SK-N-SH (cell line): ENCODE results near the gene MRPS26. TPM values are rescaled to one million over a fixed set of nuclear protein-coding genes. Genes with fewer than 3 reads are reported as not detected.
A peak's percentile ranks its signal among the peaks of the same experiment; 100 is the strongest.

Experiments used
- CTCF ChIA-PET: fragments of 300-600, 350-600 bp; formaldehyde crosslinking; extraction: SDS; loops from one replicate; lab custom pipeline; 2021; lab: Yijun Ruan, JAX
- POLR2A ChIA-PET: fragments of 350-600 bp; sonication (Branson Sonifier 250); formaldehyde crosslinking; extraction: SDS; loops from one replicate; lab custom pipeline; 2020; ENCODE audit warnings: antibody characterized with exemption, inconsistent platforms; lab: Yijun Ruan, JAX
- DNase-seq: peaks from one replicate; pipeline ENCODE4 v3.0.0; 2012
- H2AFZ ChIP-seq: fragments of 200-600 bp; sonication (generic); 2 replicates; pipeline ENCODE4 v1.8.1; 2016; ENCODE audit warnings: antibody characterized with exemption, mild to moderate bottlenecking, low read depth
- H3F3A ChIP-seq: fragments of 200-600 bp; sonication (generic); replicated peaks from 2 replicates; pipeline ENCODE3; 2016; ENCODE audit warnings: antibody characterized with exemption, mild to moderate bottlenecking; ENCODE audit not compliant: insufficient read depth
- H3K27ac ChIP-seq, 2 experiments: fragments of 200-500 bp in 1 of 2; fragments of 200-600 bp in 1 of 2; sonication (Bioruptor generic) in 1 of 2; sonication (generic), shearing (Covaris generic) in 1 of 2; 2 replicates each; pipeline versions ENCODE4 v1.5.1 to v1.6.1; 2014 to 2016; ENCODE audit warnings: low read depth in 2 of 2, inconsistent platforms in 1 of 2, low read length in 1 of 2, mild to moderate bottlenecking in 1 of 2, mixed read lengths in 1 of 2
- H3K27me3 ChIP-seq: fragments of 200-600 bp; sonication (generic), shearing (Covaris generic); 2 replicates; pipeline ENCODE4 v1.6.1; 2016; ENCODE audit warnings: mixed run types; ENCODE audit not compliant: insufficient read depth
- H3K36me3 ChIP-seq, 2 experiments: fragments of 200-500 bp in 1 of 2; fragments of 200-600 bp in 1 of 2; sonication (Bioruptor generic) in 1 of 2; sonication (generic) in 1 of 2; replicated peaks in 1 of 2; 2 replicates each; pipeline versions ENCODE3 to v1.5.1; 2014 to 2016; ENCODE audit warnings: low read length in 1 of 2, mild to moderate bottlenecking in 1 of 2; ENCODE audit not compliant: insufficient read depth in 2 of 2, control insufficient read depth in 1 of 2
- H3K4me1 ChIP-seq, 2 experiments: fragments of 200-500 bp in 1 of 2; fragments of 200-600 bp in 1 of 2; sonication (Bioruptor generic) in 1 of 2; sonication (generic), shearing (Covaris generic) in 1 of 2; 2 replicates each; pipeline versions ENCODE4 v1.5.1 to v1.6.1; 2014 to 2016; ENCODE audit warnings: low read depth in 1 of 2, low read length in 1 of 2, mixed run types in 1 of 2; ENCODE audit not compliant: insufficient read depth in 2 of 2, control insufficient read depth in 1 of 2
- H3K4me2 ChIP-seq: fragments of 200-600 bp; sonication (generic), shearing (Covaris generic); 2 replicates; pipeline ENCODE4 v1.6.1; 2017; ENCODE audit warnings: mixed run types
- H3K4me3 ChIP-seq, 2 experiments: fragments of 200-500 bp in 1 of 2; fragments of 200-600 bp in 1 of 2; sonication (Bioruptor generic) in 1 of 2; sonication (generic), shearing (Covaris generic) in 1 of 2; 2 replicates each; pipeline versions ENCODE4 v1.5.1 to v1.8.1; 2014 to 2016; ENCODE audit warnings: low read depth in 2 of 2, inconsistent platforms in 1 of 2, low read length in 1 of 2, mild to moderate bottlenecking in 1 of 2, mixed read lengths in 1 of 2, moderate library complexity in 1 of 2
- H3K79me2 ChIP-seq: fragments of 200-600 bp; sonication (generic); 2 replicates; pipeline ENCODE4 v1.8.1; 2017; ENCODE audit warnings: mild to moderate bottlenecking; ENCODE audit not compliant: insufficient read depth
- H3K9ac ChIP-seq: fragments of 200-600 bp; sonication (generic); 2 replicates; pipeline ENCODE4 v1.6.1; 2017; ENCODE audit warnings: mixed run types
- H3K9me2 ChIP-seq: fragments of 200-600 bp; sonication (generic); 2 replicates; pipeline ENCODE4 v1.6.1; 2017; ENCODE audit warnings: mixed run types
- H3K9me3 ChIP-seq: fragments of 200-600 bp; sonication (generic); 2 replicates; pipeline ENCODE4 v1.6.1; 2017; ENCODE audit warnings: mixed run types, mild to moderate bottlenecking, moderate library complexity
- H4K20me1 ChIP-seq: fragments of 200-600 bp; sonication (generic); 2 replicates; pipeline ENCODE4 v1.6.1; 2017; ENCODE audit warnings: mild to moderate bottlenecking, mixed run types; ENCODE audit not compliant: insufficient read depth
- EZH2phosphoT487 ChIP-seq: fragments of 200-600 bp; sonication (generic); IDR thresholded peaks from 2 replicates; pipeline ENCODE4 v1.6.1; 2017; ENCODE audit warnings: low read depth, mixed run types, mild to moderate bottlenecking, antibody characterized with exemption, moderate library complexity, borderline replicate concordance
- GABPA ChIP-seq: IDR thresholded peaks from 2 replicates; pipeline ENCODE4 v1.4.0; 2012; ENCODE audit warnings: low read depth, mild to moderate bottlenecking
- GATA2 ChIP-seq: sonication (generic); formaldehyde crosslinking; IDR thresholded peaks from 2 replicates; pipeline ENCODE4 v1.5.0; 2020; ENCODE audit warnings: mild to moderate bottlenecking, missing genetic modification reagents
- JUND ChIP-seq: IDR thresholded peaks from 2 replicates; pipeline ENCODE4 v1.4.0; 2012
- MAX ChIP-seq: IDR thresholded peaks from 2 replicates; pipeline ENCODE4 v1.4.0; 2012; ENCODE audit warnings: low read depth
- POLR2AphosphoS5 ChIP-seq: IDR thresholded peaks from 2 replicates; pipeline ENCODE4 v1.6.1; 2012; ENCODE audit warnings: low read depth, low read length
- RCOR1 ChIP-seq: fragments of 150-350 bp; IDR thresholded peaks from 2 replicates; pipeline ENCODE4 v1.6.1; 2017; ENCODE audit warnings: antibody characterized with exemption, low read length
- REST ChIP-seq: IDR thresholded peaks from 2 replicates; pipeline ENCODE4 v1.6.1; 2012; ENCODE audit warnings: mild to moderate bottlenecking, low read depth, low read length, moderate library complexity
- SMC3 ChIP-seq: IDR thresholded peaks from 2 replicates; pipeline ENCODE4 v1.6.1; 2012; ENCODE audit warnings: low read depth, low read length, improper control_type of control experiment
- YY1 ChIP-seq: IDR thresholded peaks from 2 replicates; pipeline ENCODE4 v1.4.0; 2012; ENCODE audit warnings: low read depth, mild to moderate bottlenecking
- ZBTB33 ChIP-seq: IDR thresholded peaks from 2 replicates; pipeline ENCODE4 v1.4.0; 2012; ENCODE audit warnings: low read depth, borderline replicate concordance
- polyA plus RNA-seq, 3 experiments: library from polyadenylated mRNA; depleted of rRNA; stranded (reverse); fragments of >200 nt; gene quantifications; 2 replicates each; pipeline ENCODE4 v1.2.3, GENCODE V29; 2012
- TF ChIP-seq, protein P1 (sequence below): fragments of 200-600 bp; sonication (generic); IDR thresholded peaks from 2 replicates; pipeline ENCODE4 v1.6.1; 2017; ENCODE audit warnings: antibody characterized with exemption, mild to moderate bottlenecking, moderate library complexity
- TF ChIP-seq, protein P2 (sequence below): fragments of 150-350 bp; IDR thresholded peaks from 2 replicates; pipeline ENCODE4 v1.6.1; 2017; ENCODE audit warnings: antibody characterized with exemption, low read length, low read depth, borderline replicate concordance

The MRPS26 gene
- polyA plus RNA-seq, 1 of the 3 experiments (the other 2 are of a cell fraction), result 152 TPM

- TF ChIP-seq ZBTB33 (peak; percentile 45; the same call in 1 of the 2 replicates), REST (peak; percentile 18; the same call in 1 of the 2 replicates), MAX (peak; percentile 85), GABPA (peak; percentile 81), YY1 (peak; percentile 67; the same call in 1 of the 2 replicates), SMC3 (no peak)
These were observed at the start of gene MRPS26 (continued) for GRCh38 chr20:3045816-3046676.

- ChIA-PET CTCF (no interaction called here), POLR2A (no interaction called here)
- no peak overlapping the region for H3K4me2 ChIP-seq
These were observed 47.1 kb upstream of the MRPS26 start for GRCh38 chr20:2998728-2999127.

More at GRCh38 chr20:2998728-2999127, 47.1 kb upstream of the MRPS26 start:
- no peak overlapping the region for H3K27ac ChIP-seq
- H3K4me1 ChIP-seq, result no peaks in the 10 kb centered on the region
- no peaks in the 10 kb centered on the region for H3K9me3 ChIP-seq
- no peaks in the 10 kb centered on the region for H3K79me2 ChIP-seq
- no peak overlapping the region for H3K9ac ChIP-seq
- no peak overlapping the region for H2AFZ ChIP-seq
- no peaks in the 10 kb centered on the region for H3K9me2 ChIP-seq
- H3K36me3 ChIP-seq, result peaks cover 17 to 27% of the 10 kb centered on the region in 2 experiments
- no peaks in the 10 kb centered on the region for H4K20me1 ChIP-seq
- H3K27me3 ChIP-seq, result no peaks in the 10 kb centered on the region
- TF ChIP-seq POLR2AphosphoS5 (no peak), GABPA (no peak), GATA2 (CRISPR knock-in tag) (no peak), JUND (no peak), EZH2phosphoT487 (no peak), RCOR1 (no peak)
- TF ChIP-seq, protein P1, sequence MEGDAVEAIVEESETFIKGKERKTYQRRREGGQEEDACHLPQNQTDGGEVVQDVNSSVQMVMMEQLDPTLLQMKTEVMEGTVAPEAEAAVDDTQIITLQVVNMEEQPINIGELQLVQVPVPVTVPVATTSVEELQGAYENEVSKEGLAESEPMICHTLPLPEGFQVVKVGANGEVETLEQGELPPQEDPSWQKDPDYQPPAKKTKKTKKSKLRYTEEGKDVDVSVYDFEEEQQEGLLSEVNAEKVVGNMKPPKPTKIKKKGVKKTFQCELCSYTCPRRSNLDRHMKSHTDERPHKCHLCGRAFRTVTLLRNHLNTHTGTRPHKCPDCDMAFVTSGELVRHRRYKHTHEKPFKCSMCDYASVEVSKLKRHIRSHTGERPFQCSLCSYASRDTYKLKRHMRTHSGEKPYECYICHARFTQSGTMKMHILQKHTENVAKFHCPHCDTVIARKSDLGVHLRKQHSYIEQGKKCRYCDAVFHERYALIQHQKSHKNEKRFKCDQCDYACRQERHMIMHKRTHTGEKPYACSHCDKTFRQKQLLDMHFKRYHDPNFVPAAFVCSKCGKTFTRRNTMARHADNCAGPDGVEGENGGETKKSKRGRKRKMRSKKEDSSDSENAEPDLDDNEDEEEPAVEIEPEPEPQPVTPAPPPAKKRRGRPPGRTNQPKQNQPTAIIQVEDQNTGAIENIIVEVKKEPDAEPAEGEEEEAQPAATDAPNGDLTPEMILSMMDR, result no peak
- TF ChIP-seq, protein P2, sequence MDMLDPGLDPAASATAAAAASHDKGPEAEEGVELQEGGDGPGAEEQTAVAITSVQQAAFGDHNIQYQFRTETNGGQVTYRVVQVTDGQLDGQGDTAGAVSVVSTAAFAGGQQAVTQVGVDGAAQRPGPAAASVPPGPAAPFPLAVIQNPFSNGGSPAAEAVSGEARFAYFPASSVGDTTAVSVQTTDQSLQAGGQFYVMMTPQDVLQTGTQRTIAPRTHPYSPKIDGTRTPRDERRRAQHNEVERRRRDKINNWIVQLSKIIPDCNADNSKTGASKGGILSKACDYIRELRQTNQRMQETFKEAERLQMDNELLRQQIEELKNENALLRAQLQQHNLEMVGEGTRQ, result no peak
- H3K4me3 ChIP-seq, result no peak overlapping the region
- peaks cover 3% of the 10 kb centered on the region for H3F3A ChIP-seq
- no peak for DNase-seq
